H1 (cell line): ENCODE results near the gene ADAMTSL2. TPM values are rescaled to one million over a fixed set of nuclear protein-coding genes. Genes with fewer than 3 reads are reported as not detected.

Experiments used
- CTCF ChIA-PET: fragments of 300-600 bp; sonication (Branson Sonifier 250); formaldehyde crosslinking; loops from one replicate; lab custom pipeline; 2021; ENCODE audit not compliant: partially characterized antibody; lab: Charles Lee
- POLR2A ChIA-PET: fragments of 300-600 bp; sonication (Branson Sonifier 250); formaldehyde crosslinking; loops from one replicate; lab custom pipeline; 2021; ENCODE audit warnings: inconsistent platforms; ENCODE audit not compliant: partially characterized antibody; lab: Charles Lee
- DNase-seq, 2 experiments: peaks; one replicate each; pipeline versions ENCODE4 v3.0.0 to v3.0.0-alpha.2; 2010 to 2022; ENCODE audit warnings: low spot score in 2 of 2, low read depth in 1 of 2, mixed read lengths in 1 of 2
- FAIRE-seq: peaks from 2 replicates; lab custom pipeline; 2011; peaks lifted over from hg19 to GRCh38; lab: Jason Lieb, UNC
- H2AFZ ChIP-seq: 2 replicates; pipeline ENCODE4 v1.8.1; 2012; ENCODE audit warnings: low read length, inconsistent platforms
- H2AK5ac ChIP-seq: 2 replicates; pipeline ENCODE4 v1.6.1; 2013; ENCODE audit warnings: low read depth, low read length
- H2BK120ac ChIP-seq: replicated peaks from 2 replicates; pipeline ENCODE3; 2013; ENCODE audit warnings: low read depth, low read length, inconsistent platforms
- H2BK12ac ChIP-seq: 2 replicates; pipeline ENCODE4 v1.6.1; 2013; ENCODE audit warnings: low read depth, low read length
- H2BK15ac ChIP-seq: 2 replicates; pipeline ENCODE4 v1.6.1; 2013; ENCODE audit warnings: low read length
- H2BK20ac ChIP-seq: 2 replicates; pipeline ENCODE4 v1.6.1; 2013; ENCODE audit warnings: low read length
- H2BK5ac ChIP-seq: 2 replicates; pipeline ENCODE4 v1.6.1; 2013; ENCODE audit warnings: low read depth, low read length
- H3K14ac ChIP-seq: 2 replicates; pipeline ENCODE4 v1.6.1; 2013; ENCODE audit warnings: inconsistent platforms; ENCODE audit not compliant: insufficient read length
- H3K18ac ChIP-seq: 2 replicates; pipeline ENCODE4 v1.6.1; 2013; ENCODE audit warnings: low read length; ENCODE audit errors: extremely low read depth
- H3K23ac ChIP-seq: 2 replicates; pipeline ENCODE4 v1.6.1; 2013; ENCODE audit warnings: inconsistent platforms; ENCODE audit not compliant: insufficient read length
- H3K23me2 ChIP-seq: 2 replicates; pipeline ENCODE4 v1.6.1; 2013; ENCODE audit warnings: low read depth, low read length
- H3K27ac ChIP-seq: 2 replicates; pipeline ENCODE4 v1.6.1; 2011; ENCODE audit warnings: low read depth, low read length, inconsistent platforms
- H3K27me3 ChIP-seq, 4 experiments: replicated peaks in 1 of 4; 1 replicate in 1 of 4; 2 replicates in 3 of 4; pipeline versions ENCODE4 v1.6.1 to v1.8.1; 2011 to 2013; ENCODE audit warnings: low read length in 3 of 4, mild to moderate bottlenecking in 3 of 4, inconsistent platforms in 2 of 4, mixed read lengths in 2 of 4, moderate library complexity in 1 of 4; ENCODE audit not compliant: control insufficient read depth in 3 of 4, insufficient read depth in 3 of 4; ENCODE audit errors: extremely low read depth in 1 of 4
- H3K36me3 ChIP-seq, 4 experiments: 2 replicates each; pipeline versions ENCODE4 v1.6.1 to v1.8.1; 2011 to 2013; ENCODE audit warnings: mild to moderate bottlenecking in 4 of 4, low read length in 3 of 4, moderate library complexity in 2 of 4, control low read depth in 1 of 4, inconsistent platforms in 1 of 4; ENCODE audit not compliant: insufficient read depth in 4 of 4, control insufficient read depth in 2 of 4
- H3K4ac ChIP-seq: replicated peaks from 2 replicates; pipeline ENCODE3; 2013; ENCODE audit warnings: low read length, low read depth, mixed read lengths, inconsistent platforms; ENCODE audit not compliant: insufficient read length
- H3K4me1 ChIP-seq, 4 experiments: replicated peaks in 1 of 4; 1 replicate in 1 of 4; 2 replicates in 3 of 4; pipeline versions ENCODE4 v1.6.1 to v1.8.1; 2011 to 2013; ENCODE audit warnings: low read length in 3 of 4, inconsistent platforms in 2 of 4, mixed read lengths in 1 of 4; ENCODE audit not compliant: insufficient read depth in 4 of 4, control insufficient read depth in 3 of 4
- H3K4me2 ChIP-seq, 2 experiments: 2 replicates each; pipeline versions ENCODE4 v1.6.1 to v1.8.1; 2011 to 2013; ENCODE audit warnings: low read depth in 2 of 2, low read length in 2 of 2, control low read depth in 1 of 2, inconsistent platforms in 1 of 2, mild to moderate bottlenecking in 1 of 2; ENCODE audit not compliant: insufficient read depth in 1 of 2
- H3K4me3 ChIP-seq, 4 experiments: fragments of 200-600, 300-600 bp in 1 of 4; sonication (generic), shearing (Covaris generic), sonication (Bioruptor Twin) in 1 of 4; 2 replicates each; pipeline versions ENCODE4 v1.5.1 to v1.8.1; 2011 to 2016; ENCODE audit warnings: low read length in 4 of 4, low read depth in 3 of 4, control low read depth in 2 of 4, inconsistent platforms in 2 of 4, mild to moderate bottlenecking in 2 of 4, mixed read lengths in 1 of 4, moderate library complexity in 1 of 4; ENCODE audit not compliant: insufficient read depth in 2 of 4; ENCODE audit errors: extremely low read depth in 1 of 4
- H3K56ac ChIP-seq: replicated peaks from 2 replicates; pipeline ENCODE3; 2013; ENCODE audit warnings: low read depth, mild to moderate bottlenecking, mixed read lengths, low read length, inconsistent platforms; ENCODE audit not compliant: insufficient read length
- H3K79me1 ChIP-seq: 2 replicates; pipeline ENCODE4 v1.6.1; 2013; ENCODE audit warnings: low read depth, low read length, control low read depth
- H3K79me2 ChIP-seq, 2 experiments: 2 replicates each; pipeline versions ENCODE4 v1.6.1 to v1.8.1; 2012 to 2013; ENCODE audit warnings: low read length in 2 of 2, mild to moderate bottlenecking in 2 of 2, inconsistent platforms in 1 of 2; ENCODE audit not compliant: insufficient read depth in 2 of 2, control insufficient read depth in 1 of 2
- H3K9ac ChIP-seq, 4 experiments: replicated peaks in 1 of 4; 1 replicate in 1 of 4; 2 replicates in 3 of 4; pipeline versions ENCODE4 v1.6.1 to v1.8.1; 2011 to 2013; ENCODE audit warnings: low read depth in 3 of 4, low read length in 3 of 4, control low read depth in 2 of 4, mild to moderate bottlenecking in 2 of 4, moderate library complexity in 2 of 4, inconsistent platforms in 1 of 4; ENCODE audit errors: extremely low read depth in 1 of 4
- H3K9me3 ChIP-seq, 2 experiments: 2 replicates each; pipeline versions ENCODE4 v1.6.1 to v1.8.1; 2012 to 2013; ENCODE audit warnings: mild to moderate bottlenecking in 2 of 2, moderate library complexity in 2 of 2, control low read depth in 1 of 2, inconsistent platforms in 1 of 2, low read depth in 1 of 2, low read length in 1 of 2, mixed read lengths in 1 of 2; ENCODE audit not compliant: insufficient read depth in 2 of 2
- H4K20me1 ChIP-seq, 2 experiments: replicated peaks in 1 of 2; 2 replicates each; pipeline versions ENCODE3 to v1.8.1; 2011 to 2013; ENCODE audit warnings: inconsistent platforms in 2 of 2, low read length in 2 of 2, mild to moderate bottlenecking in 1 of 2; ENCODE audit not compliant: insufficient read depth in 2 of 2, control insufficient read depth in 1 of 2
- H4K5ac ChIP-seq: 2 replicates; pipeline ENCODE4 v1.6.1; 2013; ENCODE audit warnings: low read length, low read depth, mixed read lengths, inconsistent platforms; ENCODE audit not compliant: insufficient read length
- H4K8ac ChIP-seq: 2 replicates; pipeline ENCODE4 v1.8.0; 2013; ENCODE audit warnings: mild to moderate bottlenecking, moderate library complexity, low read length, inconsistent platforms; ENCODE audit not compliant: insufficient read depth; ENCODE audit errors: extremely low read depth
- H4K91ac ChIP-seq: replicated peaks from 2 replicates; pipeline ENCODE3; 2013; ENCODE audit warnings: low read length, mixed read lengths, inconsistent platforms; ENCODE audit not compliant: insufficient read length
- CBX5 ChIP-seq: fragments of 300-800, 300-1000 bp; sonication (generic); IDR thresholded peaks from 2 replicates; pipeline ENCODE4 v1.7.1; 2016; ENCODE audit warnings: antibody characterized with exemption, low read length, low read depth
- CEBPB ChIP-seq: IDR thresholded peaks from 2 replicates; pipeline ENCODE4 v1.6.1; 2012; ENCODE audit warnings: low read depth, low read length
- HDAC6 ChIP-seq: IDR thresholded peaks from one replicate; pipeline ENCODE4 v1.7.1; 2012; ENCODE audit warnings: low read depth, mild to moderate bottlenecking, inconsistent platforms, low read length, moderate library complexity
- POU5F1 ChIP-seq: IDR thresholded peaks from 2 replicates; pipeline ENCODE4 v1.6.1; 2011; ENCODE audit warnings: low read depth, mild to moderate bottlenecking, low read length, moderate library complexity
- TBP ChIP-seq: IDR thresholded peaks from 2 replicates; pipeline ENCODE4 v1.6.1; 2011; ENCODE audit warnings: low read depth, low read length, improper control_type of control experiment
- WGBS, 2 experiments: shearing (Covaris generic) in 1 of 2; methylation state at CpG; one replicate each; pipeline versions ENCODE4 v1.1.6 to v1.1.7; 2013 to 2015; ENCODE audit warnings: low lambda C conversion rate in 2 of 2, mixed read lengths in 2 of 2, inconsistent platforms in 1 of 2, low coverage in 1 of 2, missing lambda C conversion rate in 1 of 2; ENCODE audit not compliant: insufficient replicate concordance in 2 of 2, insufficient coverage in 1 of 2, insufficient read length in 1 of 2; ENCODE audit errors: extremely low coverage in 1 of 2, missing lambda C conversion rate in 1 of 2; 5-methylcytosine and 5-hydroxymethylcytosine counted together
- polyA plus RNA-seq, 7 experiments: library from polyadenylated mRNA; depleted of rRNA in 3 of 7; stranded (reverse) in 5 of 7; unstranded in 2 of 7; fragments of >200 nt in 5 of 7; fragments of 200-250 nt in 2 of 7; gene quantifications; 1 replicate in 5 of 7; 2 replicates in 1 of 7; 4 replicates in 1 of 7; pipeline versions ENCODE4 v1.2.1 to v1.2.3, GENCODE V29; 2011 to 2013; ENCODE audit warnings: missing spikeins in 2 of 7, mixed read lengths in 2 of 7
- total RNA-seq: library from RNA; stranded (reverse); fragmentation: NEBNext Ultra II Directional; extraction: Animal tissue kit (Norgen Biotek cat#: 25700); gene quantifications from 2 replicates; pipeline ENCODE4 v1.2.1, GENCODE V29; 2021

ADAMTSL2 gene
- total and polyA plus RNA-seq, 2 of the 8 experiments (the other 6 are each of a cell fraction or from before 2014, with no cell fraction given) = 0.74 to 0.76 TPM

- Histone ChIP-seq H3K79me1 (no peaks in the 10 kb centered on the region), H3K9me3 (peaks cover 12 to 18% of the 10 kb centered on the region in 2 experiments), H4K8ac (peak overlapping the region; percentile 43; the same call in 1 of the 2 replicates), H2AFZ (no peak overlapping the region), H3K14ac (no peak overlapping the region), H3K4me1 (no peaks in the 10 kb centered on the region; a peak in 3 of 7 replicates), H2BK20ac (no peak overlapping the region), H2AK5ac (no peak overlapping the region), H2BK12ac (no peak overlapping the region), H3K79me2 (no peaks in the 10 kb centered on the region), H3K9ac (no peak overlapping the region), H2BK5ac (no peak overlapping the region), H3K27me3 (no peaks in the 10 kb centered on the region; a peak in 2 of 7 replicates), H2BK15ac (no peak overlapping the region), H4K20me1 (no peaks in the 10 kb centered on the region), H3K4me2 (no peak overlapping the region), H3K4ac (no peak overlapping the region), H4K91ac (no peak overlapping the region), H3K27ac (no peak overlapping the region), H3K23me2 (no peaks in the 10 kb centered on the region), H3K56ac (no peak overlapping the region), H2BK120ac (no peak overlapping the region), H3K23ac (no peak overlapping the region), H3K18ac (no peak overlapping the region), H4K5ac (no peak overlapping the region), H3K4me3 (no peak overlapping the region), H3K36me3 (no peaks in the 10 kb centered on the region)
- no peak for TF ChIP-seq CEBPB
- no peak for TF ChIP-seq TBP
- no peak for TF ChIP-seq CBX5
- no peak for TF ChIP-seq POU5F1
- TF ChIP-seq HDAC6 = no peak
- DNase-seq (no peak), FAIRE-seq (no peak)
- ChIA-PET POLR2A (interaction anchor here (1.5 kb wide), 1 partner anchor 10 kb away, joined by 7 read pairs; no protein-coding TSS in a partner anchor), CTCF (interaction anchor here (1.0 to 6.7 kb wide), 9 partner anchors 10 to 400 kb away, joined by 3 to 79 read pairs (median 4); partner anchors contain the start of gene FAM163B)
- 91% methylated on average over 15 of the region's 15 CpGs; no CpG with 5 or more reads in 1 of the 2 experiments for WGBS, 2 experiments
Measured at GRCh38 chr9:133593587-133594253, 59.2 kb downstream of the ADAMTSL2 start.
